Keratinocyte (primary cell): ENCODE results near the gene GPANK1.

Source experiments
- EZH2 ChIP-seq: IDR thresholded peaks from one replicate; pipeline ENCODE4 v1.6.1; 2012; ENCODE audit warnings: inconsistent platforms, mild to moderate bottlenecking, low read length, moderate library complexity
- TF ChIP-seq, protein P1 (sequence below), 3 experiments: IDR thresholded peaks in 1 of 3; conservative IDR thresholded peaks in 1 of 3; optimal IDR thresholded peaks in 1 of 3; 2 replicates in 2 of 3; 3 replicates in 1 of 3; pipeline versions ENCODE3 to v1.5.1; 2011; ENCODE audit warnings: low read length in 3 of 3, mild to moderate bottlenecking in 3 of 3, moderate library complexity in 2 of 3, control low read depth in 1 of 3, inconsistent platforms in 1 of 3; ENCODE audit not compliant: insufficient read depth in 2 of 3; ENCODE audit errors: extremely low read depth in 1 of 3

DNA sequence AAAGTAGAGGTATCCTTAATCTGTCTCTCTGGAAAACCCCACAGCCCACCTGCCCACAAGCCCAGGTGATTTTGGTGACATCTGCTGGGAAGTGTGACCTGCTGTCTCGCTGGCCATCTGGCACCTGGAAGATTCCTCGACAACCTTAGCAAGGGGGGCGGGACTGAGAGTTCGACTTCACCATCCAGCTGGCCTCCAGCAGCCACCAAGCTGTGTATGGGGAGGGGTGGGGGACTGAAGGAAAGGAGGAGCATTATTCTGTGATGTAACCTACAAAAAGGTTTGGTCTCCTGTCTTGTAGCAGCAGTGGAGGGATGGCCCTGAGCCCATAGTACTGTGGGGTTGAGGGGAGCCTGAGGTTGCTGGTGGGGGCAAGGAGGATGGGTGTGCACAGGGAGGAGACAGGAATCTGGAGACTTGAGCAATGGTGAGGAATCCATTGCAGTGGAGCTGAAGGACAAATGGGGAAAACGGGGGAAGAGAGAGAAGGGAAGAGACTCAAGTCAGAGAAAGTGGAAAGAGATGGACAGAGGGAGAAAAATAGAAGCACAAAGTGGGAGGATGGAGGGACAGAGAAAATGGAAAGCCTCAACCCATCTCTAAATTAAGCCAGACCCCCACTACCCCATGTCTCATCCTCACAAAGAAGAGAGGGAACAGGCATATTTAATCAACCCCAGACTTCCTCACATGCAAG is 45.9 kb upstream of the GPANK1 start:
- TF ChIP-seq, protein P1, sequence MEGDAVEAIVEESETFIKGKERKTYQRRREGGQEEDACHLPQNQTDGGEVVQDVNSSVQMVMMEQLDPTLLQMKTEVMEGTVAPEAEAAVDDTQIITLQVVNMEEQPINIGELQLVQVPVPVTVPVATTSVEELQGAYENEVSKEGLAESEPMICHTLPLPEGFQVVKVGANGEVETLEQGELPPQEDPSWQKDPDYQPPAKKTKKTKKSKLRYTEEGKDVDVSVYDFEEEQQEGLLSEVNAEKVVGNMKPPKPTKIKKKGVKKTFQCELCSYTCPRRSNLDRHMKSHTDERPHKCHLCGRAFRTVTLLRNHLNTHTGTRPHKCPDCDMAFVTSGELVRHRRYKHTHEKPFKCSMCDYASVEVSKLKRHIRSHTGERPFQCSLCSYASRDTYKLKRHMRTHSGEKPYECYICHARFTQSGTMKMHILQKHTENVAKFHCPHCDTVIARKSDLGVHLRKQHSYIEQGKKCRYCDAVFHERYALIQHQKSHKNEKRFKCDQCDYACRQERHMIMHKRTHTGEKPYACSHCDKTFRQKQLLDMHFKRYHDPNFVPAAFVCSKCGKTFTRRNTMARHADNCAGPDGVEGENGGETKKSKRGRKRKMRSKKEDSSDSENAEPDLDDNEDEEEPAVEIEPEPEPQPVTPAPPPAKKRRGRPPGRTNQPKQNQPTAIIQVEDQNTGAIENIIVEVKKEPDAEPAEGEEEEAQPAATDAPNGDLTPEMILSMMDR (optimal IDR thresholded peaks at IDR 0.05 in 1 of 3, IDR thresholded peaks at IDR 0.05 in 1 of 3, conservative IDR thresholded peaks at IDR 0.05 in 1 of 3; ENCODE audit: extremely low read depth in 1 of 3, insufficient read depth in 2 of 3, low read length in 3 of 3), result no peak
- TF ChIP-seq EZH2, result no peak
